ENCODE measurements around the gene RBM39.

- no peak for TF ChIP-seq CTCF (IDR thresholded peaks at IDR 0.05; ENCODE audit: low read length)
- no peak for TF ChIP-seq EZH2phosphoT487 (IDR thresholded peaks at IDR 0.05; ENCODE audit: low read length)
- TF ChIP-seq EZH2 (optimal IDR thresholded peaks at IDR 0.05; ENCODE audit: low read depth, low read length), result no peak
Measured at GRCh38 chr20:35702051-35702823, 39.8 kb downstream of the RBM39 start.
